HG02943 (cell line): ENCODE measurements around the gene PDSS2.
"Not testable (repeated sequence)": the region's sequence is repeated elsewhere in the genome, so short reads cannot be mapped to it uniquely, and the experiment has no call there.

Experiments used
- ATAC-seq: cut with Tn5 transposase; IDR thresholded peaks from one replicate; pipeline ENCODE4 v1.9.1; 2021; ENCODE audit warnings: mild to moderate bottlenecking, low read depth, moderate library complexity; ENCODE audit not compliant: unreplicated experiment

The PDSS2 gene

DNA sequence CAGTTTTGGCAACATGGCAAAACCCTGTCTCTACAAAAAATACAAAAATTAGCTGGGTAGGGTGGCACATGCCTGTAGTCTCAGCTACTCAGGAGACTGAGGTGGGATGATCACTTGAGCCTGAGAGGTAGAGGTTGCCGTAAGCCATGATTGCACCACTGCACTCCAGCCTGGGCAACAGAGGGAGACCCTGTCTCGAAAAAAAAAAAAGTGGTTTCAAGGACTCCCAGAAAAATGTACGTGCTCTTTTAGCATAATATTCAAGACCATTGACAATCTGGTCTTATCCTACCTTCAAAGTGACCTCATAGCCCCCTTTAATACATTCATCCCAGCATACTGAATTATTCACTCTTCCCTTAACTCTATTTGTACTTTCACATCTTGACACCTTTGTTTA lies 16.0 kb upstream of the PDSS2 start:
- not testable (repeated sequence) for ATAC-seq

DNA sequence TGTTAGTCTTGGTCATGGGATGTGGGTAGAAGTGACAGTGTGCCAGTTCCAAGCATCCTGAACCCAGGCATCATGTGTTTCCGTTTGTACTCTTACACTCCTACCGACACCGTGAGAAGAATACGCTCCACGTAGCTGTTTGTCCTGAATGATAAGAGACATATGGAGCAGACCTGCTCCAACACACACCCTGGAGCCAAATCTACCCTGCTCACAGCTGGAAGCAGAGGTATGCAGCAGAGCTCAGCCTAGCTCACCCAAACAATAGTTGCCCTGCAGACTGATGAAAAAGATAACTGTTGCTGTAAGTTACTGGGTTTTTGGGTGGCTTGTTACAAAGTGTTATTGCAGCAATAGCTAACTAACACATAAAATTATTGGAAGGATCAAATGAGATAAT lies 14.3 kb upstream of the PDSS2 start:
- no peak for ATAC-seq

DNA sequence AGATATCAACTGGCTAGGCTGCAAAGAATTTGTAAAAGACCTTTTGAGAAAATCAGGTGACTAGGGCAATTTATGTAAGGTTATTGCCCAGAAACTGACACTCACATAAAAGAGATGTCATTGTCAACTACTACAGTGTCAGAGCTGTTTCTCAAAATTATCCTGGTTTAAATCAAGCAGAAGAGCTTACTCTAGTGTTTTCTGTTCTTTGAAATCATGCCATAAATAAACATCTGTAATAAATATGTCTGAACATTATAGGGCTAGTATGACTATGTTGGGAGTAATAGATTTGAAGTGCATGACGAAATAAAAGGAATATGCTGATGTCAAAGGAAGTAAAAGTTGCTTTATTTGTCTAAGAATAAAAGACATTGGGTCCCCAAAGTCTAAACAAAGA lies 11.0 kb upstream of the PDSS2 start:
- no peak for ATAC-seq

DNA sequence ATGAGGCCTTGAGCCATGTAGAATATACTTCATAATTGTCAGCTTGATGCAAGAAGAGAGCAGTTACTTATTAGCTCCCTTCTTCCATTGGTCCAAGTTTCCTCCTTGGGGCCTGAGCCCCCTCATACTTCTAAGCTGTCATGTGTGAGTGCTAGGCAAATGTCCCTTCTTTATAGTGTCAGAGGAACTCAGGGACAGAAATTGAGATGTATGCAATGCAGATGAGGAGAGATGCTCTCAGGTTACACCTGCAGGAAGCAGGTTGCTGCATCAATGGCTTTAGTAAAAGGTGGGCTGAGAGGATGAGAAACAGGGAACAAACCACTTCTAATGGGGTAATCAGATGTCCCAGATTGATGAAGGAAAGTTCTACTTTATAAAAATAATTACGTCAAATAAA lies 6.7 kb upstream of the PDSS2 start:
- no peak for ATAC-seq

DNA sequence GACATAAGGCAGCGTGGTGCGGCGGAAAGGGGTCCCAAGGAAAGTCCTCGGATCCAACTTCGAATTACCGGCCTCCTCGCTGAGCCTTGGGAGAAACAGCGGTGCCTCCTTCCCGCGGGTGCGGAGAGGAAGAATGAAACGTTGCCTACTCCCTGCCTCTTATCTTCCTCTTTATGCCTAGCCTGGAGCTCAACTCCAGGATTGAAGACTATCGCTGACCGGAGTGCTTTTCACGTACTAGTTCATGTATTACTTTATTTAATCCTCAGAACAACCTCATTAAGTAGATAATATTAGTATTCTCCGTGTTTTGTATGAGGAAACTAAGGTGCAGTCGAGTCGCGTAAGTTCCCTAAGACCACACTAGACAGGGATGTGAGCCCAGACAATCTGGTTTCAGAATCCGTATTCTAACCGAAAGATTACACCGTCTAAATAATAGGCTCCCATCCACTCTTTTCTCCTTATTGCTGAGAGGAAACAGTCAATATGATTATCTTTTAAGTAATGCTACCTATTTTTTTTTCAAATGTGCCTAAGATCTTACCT lies 793 bp upstream of the PDSS2 start:
- no peak for ATAC-seq

DNA sequence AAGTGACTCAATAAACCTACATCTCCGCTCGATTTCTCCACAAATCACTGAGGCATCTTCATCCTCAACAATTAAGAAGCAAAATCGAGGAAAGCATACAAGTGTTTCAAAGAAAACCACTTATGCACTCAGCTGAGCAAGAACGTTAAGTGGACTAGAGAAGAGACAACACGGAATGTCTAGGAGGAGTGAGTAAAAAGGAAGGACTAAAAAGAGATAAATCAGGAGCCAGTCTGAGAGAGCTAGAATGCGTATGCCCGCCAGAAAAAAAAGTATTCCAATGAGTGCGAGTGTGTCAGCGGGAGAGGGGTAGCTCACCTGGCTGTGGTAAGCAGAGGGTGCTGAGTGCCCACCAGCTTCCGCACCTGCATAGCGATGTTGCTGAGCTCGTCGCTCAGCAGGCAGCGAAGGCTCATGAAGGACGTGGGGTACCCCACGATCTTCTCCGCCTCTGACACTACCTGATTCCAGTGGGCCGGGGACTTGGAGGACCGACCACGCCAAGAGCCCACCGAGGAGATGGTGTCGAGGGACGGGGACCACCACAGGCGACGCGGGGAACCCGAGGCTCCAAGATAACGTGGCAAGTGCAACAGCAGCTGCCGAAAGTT lies 587 bp downstream of the PDSS2 start:
- ATAC-seq = peak; percentile 33

DNA sequence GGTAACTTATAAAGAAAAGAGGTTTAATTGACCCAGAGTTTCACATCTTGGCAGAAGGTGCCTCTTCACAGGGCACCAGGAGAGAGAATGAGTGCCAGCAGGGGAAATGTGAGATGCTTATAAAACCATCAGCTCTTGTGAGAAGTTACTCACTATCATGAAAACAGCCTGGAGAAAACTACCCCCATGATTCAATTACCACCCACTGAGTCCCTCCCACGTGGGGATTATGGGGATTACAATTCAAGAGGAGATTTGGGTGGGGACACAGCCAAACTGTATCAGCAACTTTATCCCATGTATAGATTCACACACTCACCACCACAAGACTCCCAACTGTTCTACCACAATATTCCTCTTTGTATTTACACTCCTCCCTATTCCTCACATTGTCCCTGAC lies 10.6 kb downstream of the PDSS2 start:
- ATAC-seq = no peak

DNA sequence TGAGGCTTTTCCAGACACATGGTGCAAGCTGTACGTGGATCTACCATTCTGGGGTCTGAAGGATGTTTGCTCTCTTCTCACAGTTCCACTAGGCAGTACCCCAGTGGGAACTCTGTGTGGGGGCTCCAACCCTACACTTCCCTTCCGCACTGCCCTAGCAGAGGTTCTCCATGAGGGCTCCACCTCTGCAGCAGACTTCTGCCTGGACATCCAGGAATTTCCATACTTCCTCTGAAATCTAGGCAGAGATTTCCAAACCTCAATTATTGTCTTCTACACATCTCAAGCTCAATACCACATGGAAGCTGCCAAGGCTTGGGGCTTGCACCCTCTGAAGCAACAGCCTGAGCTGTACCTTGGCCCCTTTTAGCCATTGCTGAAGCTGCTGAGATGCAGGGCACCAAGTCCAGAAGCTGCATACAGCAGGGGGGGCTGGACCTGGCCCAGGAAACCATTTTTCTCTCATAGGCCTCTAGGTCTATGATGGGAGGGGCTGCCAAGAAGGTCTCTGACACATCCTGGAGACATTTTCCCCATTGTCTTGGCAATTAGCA lies 11.6 kb downstream of the PDSS2 start:
- ATAC-seq = no peak

DNA sequence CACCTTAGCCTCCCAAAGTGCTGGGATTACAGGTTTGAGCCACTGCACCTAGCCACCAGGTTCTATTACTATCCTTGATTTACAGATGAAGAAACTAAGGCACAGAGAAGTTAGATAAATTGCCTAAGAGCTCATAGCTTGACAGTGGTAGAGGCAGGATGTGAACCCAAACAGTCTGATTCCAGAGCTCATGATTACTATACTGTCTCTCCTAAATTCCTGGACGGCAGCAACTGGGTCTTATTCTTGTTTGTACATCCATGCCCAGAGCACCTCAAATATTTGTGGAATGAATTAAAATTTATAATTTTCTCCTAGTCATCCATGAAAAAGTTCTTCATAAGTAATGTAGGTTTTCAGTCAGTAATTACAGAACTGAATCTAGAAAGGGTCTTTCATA lies 15.1 kb downstream of the PDSS2 start:
- no peak for ATAC-seq

DNA sequence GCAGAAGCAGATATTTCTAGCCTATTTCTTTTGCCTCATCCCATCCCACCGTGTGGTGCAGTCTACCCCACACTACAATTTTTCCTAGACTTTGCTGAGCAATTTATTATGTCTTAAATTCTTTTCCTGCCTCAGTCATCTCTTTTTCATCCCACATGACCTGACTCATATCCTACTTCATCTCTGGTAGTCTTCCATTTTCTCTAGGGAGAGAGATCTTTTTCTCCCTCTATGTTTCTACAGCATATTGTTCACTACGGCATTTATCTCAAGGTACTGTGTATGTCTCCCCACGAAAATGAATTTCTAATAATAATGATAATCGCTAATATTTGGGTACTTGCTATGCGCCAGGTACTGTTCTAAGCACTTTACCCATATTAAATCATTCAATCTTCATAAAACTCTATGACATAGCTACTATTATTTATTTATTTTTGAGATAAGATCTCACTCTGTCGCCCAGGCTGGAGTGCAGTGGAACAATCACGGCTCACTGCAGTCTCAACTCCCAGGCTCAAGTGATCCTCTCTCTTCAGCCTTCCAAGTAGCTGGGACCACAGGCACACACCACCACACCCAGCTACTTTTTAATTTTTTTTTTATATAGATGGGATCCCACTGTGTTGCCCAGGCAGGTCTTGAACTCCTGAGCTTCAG lies 15.6 kb downstream of the PDSS2 start:
- ATAC-seq = no peak

DNA sequence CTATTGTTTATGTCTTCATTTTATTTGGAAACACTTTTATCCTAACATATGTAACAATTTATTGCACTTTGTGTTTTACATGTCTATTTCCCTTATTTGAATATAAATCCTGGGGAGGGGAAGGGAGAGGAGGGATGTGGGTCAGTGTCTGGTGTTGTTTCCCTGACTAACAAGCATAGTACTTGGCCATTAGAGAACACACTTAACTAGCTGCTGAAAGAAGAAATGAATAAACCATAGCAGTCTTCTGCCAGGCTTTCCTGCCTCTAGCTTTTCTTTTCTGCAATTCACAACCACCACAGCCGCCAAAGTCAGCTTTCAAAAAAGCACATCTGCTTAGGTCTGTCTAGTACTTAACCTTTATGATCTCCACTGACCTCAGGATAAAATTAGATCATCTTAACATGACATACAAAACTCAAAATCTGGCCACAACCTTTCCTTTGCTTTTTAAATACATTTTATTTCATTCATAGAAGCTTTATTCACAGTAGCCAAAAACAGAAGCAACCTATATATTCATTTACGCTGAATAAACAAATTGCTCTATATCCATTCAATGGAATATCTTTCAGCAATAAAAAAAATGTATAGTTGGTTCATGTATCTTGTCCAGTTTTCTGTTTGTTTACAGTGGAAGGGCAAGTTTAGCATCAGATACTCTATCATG lies 16.3 kb downstream of the PDSS2 start:
- no peak for ATAC-seq

DNA sequence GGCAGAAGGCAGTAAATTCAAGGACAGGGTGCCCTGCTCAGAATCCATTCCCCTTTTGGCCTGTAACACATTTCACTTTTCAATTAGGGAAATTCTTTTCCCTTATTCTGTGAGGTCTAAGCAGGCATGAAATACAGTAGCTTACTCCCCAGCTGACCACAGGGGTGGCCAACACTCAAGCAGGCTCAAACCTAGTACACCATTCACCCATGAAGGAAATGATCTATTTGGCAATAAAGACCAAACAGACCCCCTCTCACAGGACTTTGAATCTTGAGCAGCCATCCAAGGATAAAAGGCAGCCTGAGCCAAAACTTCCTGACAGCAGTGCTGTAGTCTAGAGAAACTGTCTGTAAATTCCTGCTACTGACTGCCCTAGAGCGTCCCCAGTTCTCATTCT lies 17.7 kb downstream of the PDSS2 start:
- no peak for ATAC-seq

DNA sequence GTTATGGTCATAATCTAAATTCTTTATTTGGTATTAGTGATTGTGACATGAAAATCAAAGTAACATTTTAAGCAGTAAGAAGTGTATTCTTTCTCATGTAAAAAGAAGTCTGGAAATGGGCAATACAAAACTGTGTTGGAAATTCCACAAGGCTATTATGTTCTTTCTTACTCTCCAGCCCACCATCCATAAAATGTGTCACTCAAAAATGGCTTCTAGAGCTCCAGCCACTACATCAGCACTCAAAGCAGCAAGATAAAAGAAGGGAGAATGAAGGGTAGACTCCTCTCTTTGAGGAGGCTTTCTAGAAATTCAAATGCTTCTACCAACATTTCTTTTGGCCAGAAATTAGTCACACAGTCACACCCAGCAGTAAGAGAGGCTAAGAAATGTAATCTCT lies 18.4 kb downstream of the PDSS2 start:
- no peak for ATAC-seq

DNA sequence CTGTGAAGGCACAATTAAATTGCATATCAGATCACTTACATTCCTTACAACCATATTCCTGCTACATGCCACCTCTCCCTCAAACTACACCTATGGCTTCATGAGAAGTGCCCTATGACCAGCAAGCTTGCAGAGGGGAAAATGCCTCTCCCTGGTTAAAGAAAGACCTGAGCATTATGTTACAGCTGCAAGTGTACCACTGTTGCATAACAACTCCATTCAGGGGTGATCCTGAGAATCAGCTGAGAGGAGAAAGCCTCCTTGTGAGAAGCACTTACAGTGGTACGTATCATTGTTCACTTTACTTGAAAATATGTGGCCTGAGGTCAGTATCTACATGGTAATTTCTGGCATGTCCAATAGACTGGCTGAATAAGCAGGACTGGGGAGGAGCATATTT lies 20.0 kb downstream of the PDSS2 start:
- no peak for ATAC-seq

DNA sequence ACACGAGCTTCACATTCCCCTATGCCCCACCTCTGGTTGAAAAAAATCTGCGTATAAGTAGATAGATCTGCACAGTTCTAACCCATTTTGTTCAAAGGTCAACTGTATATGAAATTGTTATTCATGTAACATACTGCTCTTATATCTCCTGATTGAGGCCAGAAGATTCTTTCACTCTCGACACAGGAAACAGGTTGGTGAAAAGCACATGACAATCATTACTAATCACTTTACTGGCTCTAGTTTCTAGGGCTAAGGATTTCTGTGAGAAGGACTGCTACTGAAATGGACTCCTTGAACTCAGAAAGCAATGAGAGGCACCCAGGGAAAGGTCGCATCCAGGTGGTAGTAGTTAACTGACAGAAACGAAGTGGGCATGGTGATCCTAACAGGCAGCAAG lies 21.7 kb downstream of the PDSS2 start:
- no peak for ATAC-seq

DNA sequence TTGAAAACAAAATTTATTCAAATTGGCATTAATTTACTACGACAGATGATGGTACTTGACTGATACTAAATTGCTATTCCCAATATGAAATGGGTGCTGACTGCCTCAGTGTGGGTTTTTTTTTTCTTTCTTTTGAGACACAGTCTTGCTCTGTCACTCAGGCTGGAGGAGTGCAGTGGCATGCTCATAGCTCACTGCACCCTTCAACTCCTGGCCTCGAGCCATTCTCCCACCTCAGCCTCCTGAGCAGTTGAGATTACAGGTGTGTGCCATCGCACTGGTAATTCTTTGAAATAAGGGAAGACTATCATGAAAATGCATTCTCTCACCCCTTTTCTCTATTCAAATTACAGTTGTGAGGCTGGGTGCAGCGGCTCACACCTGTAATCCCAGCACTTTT lies 22.5 kb downstream of the PDSS2 start:
- ATAC-seq = no peak

DNA sequence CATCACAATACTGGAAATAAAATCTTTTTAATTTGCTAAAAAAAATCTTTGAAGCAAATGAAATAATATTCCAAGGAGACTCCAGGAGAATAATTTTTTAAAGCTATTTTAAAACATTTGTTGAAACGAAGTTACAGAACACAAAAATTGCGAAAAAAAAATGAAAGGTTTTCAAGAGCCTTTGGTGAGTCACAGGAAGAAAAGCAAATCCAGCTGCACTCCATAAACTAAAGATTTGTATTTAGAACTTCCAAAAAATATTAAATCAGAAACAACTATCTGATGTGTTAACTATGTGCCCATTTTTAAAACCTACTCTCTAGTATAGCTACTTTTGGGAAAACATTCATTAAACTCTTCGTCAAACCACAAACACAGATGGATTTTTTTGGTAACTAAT lies 23.6 kb downstream of the PDSS2 start:
- no peak for ATAC-seq

DNA sequence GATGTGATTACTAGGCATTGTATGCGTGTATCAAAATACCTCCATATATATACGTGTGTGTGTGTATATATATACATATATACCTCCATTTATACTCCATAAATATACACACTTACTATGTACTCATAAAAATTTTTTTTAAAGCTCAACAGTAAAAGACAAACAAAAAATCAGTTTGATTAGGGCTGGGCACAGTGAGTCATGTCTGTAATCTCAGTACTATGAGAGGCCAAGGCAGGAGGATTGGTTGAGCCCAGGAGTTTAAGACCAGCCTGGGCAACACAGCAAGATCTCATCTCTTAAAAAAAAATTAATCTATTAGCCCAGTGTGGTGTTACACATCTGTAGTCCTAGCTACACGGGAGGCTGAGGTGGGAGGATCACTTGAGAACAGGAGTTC lies 24.6 kb downstream of the PDSS2 start:
- ATAC-seq = no peak

DNA sequence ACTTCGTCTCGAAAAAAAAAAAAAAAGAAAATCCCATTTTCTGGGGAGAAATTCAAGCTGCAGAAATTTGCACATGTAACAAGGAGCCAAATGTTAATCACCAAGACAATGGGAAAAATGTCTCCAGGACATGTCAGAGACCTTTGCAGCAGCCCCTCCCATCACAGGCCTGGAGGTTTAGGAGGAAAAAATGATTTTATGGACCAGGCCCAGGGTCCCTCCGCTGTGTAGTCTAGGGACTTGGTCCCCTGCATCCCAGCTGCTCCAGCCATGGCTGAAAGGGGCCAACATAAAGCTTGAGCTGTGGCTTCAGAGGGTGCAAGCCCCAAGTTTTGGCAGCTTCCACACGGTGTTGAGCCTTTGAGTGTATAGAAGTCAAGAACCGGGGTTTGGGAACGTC lies 33.4 kb downstream of the PDSS2 start:
- ATAC-seq = not testable (repeated sequence)

DNA sequence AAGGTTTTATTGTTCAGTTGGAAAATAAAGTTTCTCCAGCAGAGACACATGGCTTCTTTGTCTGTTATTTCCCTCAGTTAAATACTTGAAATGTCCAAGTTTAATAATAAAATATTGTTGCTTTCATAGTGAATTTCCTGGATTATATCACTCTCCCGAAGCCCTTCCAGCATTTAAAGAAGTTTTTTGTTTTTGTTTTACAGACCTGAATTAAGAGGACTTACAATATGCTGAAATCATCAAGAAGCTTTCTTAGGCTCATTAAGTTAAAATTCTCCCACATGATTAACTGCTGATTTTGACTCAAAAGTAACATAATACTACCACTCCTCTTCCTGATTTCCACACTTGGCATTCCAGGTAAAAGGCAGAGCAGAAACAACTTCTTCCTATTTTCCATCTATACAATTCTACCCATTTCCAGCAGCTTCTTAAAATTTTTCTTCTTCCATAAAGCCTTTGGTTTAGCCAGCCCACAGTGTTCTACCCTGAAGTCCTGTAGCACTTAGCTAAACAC lies 35.8 kb downstream of the PDSS2 start:
- ATAC-seq = no peak

DNA sequence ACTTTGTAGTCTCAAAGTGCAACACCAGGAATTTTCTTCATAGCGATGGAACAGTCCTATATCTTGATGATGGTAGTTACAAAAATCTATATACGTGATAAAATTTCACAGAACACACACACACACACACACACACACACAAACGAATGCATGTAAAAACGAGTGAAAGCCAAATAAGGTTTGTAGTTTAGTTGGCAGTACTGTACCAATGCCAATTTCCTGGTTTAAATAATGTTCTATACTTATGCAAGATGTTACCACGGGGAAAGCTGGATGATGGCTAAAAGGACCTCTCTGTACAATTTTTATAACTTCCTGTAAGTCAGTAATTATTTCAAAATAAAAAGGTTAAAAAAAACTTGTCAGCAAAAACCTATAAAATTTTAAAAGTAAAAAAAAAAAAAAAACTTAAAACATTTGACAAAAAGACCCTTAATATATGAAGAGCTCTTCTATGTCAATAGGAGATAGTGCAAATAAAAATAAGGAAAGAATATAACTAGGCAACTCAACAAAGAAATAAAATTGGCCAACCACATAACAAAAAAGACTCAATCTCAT lies 37.6 kb downstream of the PDSS2 start:
- no peak for ATAC-seq
